GM21360 (cell line): ENCODE data around the gene ANK2.

Experiments
- ATAC-seq: cut with Tn5 transposase; IDR thresholded peaks from one replicate; pipeline ENCODE4 v1.9.1; 2021; ENCODE audit warnings: mild to moderate bottlenecking, moderate library complexity; ENCODE audit not compliant: unreplicated experiment

Gene ANK2

DNA sequence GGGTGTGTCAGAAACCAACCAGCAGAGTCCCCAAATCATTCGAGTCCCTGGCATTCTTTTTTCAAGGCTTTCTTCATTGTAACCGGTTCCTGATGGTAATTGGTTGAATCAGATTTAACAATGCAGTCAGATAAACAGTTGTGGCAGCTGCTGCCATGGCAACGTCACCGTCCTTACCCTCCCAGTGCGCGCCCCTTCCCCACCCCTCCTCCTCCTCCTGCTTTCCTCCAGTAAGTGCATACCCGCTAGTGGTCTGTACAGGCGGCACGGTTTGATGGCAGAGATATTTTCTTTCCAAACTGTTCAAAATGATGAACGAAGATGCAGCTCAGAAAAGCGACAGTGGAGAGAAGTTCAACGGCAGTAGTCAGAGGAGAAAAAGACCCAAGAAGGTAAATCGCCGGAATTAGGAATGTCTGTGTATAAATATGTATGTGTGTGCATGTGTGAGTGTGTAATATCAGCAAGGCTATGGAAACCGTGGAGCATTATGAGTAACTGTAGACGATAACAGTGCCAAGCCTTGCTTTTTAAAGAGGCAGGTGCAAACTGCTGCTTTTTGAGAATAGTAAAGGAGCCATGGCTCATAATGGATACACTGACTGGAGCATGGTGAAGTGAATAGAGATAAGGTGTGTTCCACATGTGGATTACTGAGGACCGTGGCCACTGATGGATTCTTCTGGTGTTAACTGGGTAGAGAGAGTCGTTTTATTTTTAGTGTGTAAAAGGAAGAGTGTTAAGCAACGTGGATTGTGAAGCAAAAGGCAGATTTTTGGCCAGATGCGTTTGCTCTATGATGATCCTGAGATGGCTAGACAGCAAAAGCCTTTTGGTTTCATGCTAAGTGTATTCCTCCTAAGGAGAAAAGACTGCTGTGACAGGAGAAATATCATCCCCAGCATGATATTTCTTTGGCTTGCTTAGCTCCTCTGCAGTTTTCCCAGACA, at the start of gene ANK2:
ANK2 (plus strand) TSS at position 233 of the 950 bp plus-strand sequence; CDS start at position 309, 76 bp downstream.
- ATAC-seq, result no peak

DNA sequence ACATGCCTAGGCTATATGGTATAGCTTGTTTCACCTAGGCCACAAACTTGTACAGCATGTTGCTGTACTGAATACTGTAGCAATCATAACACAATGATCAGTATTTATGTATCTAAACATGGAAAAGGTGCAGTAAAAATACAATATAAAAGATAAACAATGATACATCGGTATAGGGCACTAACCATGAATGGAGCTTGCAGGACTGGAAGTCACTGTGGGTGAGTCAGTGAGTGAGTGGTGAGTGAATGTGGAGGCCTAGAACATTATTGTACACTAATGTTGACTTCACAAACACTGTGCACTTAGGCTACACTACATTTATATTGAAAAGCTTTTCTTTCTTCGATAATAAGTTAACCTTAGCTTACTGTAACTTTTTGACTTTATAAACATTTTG, 45.6 kb upstream of the ANK2 start:
- ATAC-seq, result no peak

DNA sequence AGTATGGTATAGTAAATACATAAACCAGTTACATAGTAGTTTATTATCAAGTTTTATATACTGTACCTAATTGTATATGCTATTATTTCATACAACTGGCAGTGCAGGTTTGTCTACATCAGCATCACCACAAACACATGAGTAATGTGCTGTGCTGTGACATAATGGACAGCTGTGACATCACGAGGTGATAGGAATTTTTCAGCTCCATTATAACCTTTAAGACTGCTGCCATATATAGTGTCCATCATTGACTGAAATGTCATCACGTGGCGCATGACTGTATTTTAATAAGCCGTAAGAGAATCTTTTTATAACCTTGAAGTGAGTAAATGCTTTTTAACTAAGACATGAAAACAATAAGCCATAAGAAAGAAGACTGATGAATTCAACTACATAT, 44.8 kb upstream of the ANK2 start:
- no peak for ATAC-seq

DNA sequence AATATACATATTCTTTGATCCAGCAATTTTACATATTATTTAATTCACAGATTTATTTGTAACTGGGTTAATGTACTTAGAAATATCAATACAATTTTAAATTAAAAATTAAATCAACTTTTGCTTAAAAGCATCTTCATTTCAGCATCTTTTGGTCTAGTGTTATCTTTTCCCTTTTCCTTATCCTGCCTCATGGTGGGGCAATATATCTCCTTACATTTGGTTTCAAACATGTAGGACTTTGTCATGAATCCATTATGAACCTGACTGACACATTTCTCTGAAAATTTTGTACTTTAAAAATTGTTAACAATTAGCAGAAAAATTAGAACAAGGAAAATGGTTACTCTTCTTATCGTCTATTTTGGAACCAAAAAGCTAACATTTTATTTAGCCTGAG, 42.8 kb upstream of the ANK2 start:
- ATAC-seq, result no peak

DNA sequence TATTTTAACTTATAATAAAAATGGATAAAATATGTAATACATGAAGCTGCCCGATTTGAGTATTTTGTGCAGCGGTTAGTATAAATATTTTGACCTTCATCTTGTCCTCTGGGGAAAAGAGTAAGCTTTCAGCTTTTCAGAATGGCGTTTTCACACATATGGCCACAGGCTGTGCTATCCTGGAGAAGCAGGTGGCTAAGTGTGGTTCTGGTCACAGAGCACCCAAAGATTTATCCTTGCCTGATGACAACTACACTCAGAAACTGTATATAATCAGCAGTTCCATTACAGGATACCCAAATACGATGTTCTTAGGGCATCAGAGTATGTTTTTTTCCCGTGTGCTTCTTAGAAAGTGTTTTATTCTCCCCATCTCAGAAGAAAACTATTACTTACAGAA, 42.3 kb upstream of the ANK2 start:
- ATAC-seq, result no peak

DNA sequence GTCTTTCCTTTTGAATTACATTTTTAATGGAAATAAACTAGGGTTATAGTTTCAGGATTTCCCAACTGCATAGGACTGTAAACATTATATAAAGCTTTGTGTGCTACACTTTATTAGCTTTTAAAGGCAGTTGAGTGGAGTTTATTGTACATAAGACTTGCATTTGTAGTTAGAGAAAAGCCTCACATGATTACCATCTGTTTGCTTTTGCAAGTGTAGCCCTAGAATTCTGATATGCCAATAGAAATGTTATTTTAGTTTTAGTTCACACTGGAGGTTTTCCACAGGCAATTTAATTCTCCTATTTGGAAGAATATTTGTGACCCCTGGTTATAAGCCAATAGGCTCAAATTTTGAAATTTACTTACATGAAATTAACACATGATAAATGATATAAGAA, 41.3 kb upstream of the ANK2 start:
- no peak for ATAC-seq

DNA sequence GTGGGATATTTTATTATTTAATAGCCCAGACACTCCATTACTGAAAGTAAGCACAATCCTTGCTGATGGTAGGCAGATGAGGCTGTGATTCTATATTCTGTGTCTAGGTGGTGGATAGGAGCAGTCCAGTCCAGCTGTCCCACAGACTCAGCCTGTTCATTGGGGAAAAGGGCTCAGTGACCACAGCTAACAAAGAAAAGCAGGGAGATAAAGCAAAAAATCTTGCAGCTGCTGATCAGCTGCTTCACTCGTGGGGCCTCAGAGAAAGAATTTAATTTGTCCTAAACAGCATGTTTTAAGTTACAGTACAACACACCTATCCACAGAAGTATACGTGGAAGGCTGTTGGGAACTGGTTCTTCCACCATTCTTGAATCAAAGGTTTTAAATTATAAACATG, 40.7 kb upstream of the ANK2 start:
- no peak for ATAC-seq

DNA sequence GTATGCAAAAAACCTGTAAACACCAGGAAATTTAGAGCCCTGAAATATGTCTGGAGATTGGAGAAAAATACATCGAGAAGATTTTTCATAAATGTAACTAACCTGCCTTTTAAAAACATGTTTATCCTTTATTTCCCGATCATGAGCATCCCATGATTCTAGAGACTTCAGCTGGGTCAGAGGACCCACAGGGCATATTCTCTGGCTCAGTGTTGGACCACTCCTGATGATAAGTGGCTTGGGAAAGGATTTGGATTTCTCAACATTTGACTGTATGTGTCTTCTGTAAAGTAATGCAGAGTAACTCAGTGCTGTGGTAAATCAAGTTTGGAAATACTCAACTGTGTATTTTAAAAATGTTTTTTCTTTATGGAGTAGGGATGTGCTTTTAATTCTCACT, 40.0 kb upstream of the ANK2 start:
- ATAC-seq, result no peak

DNA sequence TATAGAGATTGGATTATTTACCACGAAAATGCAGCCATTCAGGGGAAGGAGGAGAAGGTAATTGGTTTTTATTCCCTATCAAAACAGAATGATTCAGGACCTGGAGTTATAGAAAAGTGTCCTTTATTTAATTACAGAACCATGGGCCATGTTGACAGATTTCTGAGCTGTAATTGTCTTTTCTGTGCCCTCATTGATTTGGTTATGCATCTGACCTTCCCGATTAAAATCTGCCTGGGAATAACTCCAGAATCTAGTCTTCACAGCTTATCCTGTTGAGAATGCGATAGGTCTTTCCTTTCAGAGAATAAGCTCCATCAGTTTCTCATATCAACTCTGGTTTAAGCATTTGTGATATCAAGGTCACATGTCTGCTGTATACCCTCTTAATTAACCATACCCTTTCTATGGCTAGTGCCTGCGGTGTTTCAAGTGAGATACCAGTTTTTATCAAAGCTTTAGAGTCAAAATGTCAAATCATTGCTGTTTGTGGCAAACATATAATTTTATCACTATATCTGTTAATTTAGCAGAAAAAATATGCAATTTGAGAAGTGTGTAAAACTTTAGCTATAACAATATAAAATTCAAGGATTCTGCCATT, 37.2 kb upstream of the ANK2 start:
- no peak for ATAC-seq

DNA sequence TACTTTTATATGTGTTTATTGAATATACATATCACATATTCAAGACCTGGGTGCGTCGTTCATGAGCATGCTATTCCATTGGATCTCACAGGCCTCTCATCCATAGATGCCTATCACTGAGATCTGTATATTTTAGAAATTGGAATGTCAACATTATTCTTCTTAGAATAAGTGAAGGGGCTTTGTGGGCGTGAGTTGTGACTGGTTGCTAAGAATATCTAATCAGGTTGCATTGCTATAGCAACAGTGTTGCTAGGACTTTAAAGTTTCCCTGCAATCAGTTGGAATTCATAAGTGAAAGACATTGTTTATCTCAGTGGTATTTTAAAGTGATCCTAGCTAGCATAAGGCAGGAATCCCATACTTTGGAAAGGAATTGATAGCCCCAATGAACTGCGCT, 36.7 kb upstream of the ANK2 start:
- ATAC-seq, result no peak

DNA sequence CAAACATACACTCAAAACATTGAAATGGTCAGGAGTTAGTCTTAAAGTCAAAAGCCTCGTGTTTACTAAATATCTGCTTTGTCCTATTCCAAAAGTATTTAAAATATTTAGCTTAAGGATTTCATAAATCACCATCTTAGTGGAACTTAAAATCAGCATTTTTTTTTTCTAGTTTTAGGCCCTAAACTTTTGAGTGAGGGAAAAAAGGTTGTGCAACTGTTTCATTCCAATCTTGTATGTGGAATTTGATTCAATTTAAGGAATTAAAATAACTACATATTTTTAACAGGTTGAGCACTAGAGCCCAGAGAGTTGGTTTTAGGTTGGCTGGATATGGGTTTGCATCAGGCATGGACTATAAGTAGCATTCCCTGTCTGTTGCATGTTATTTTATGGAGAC, 35.7 kb upstream of the ANK2 start:
- no peak for ATAC-seq

DNA sequence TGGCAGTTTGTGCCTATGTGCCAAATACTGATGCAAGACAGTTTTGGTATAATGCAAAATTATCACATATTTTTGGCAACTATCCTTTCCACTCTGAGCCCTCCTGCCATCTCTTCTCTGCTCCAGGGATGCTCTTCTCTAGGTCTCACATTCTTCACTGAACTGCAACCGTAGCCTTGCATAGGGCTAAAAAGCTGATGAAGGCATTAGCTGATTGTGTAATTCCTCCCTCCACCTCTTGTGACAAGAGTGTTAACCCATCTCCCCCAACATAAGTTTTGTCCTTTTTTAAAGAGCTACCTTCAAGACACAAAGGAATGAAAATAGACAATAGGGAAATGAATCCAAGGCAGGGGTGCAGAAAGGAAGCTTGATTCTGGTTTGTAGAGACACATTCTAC, 33.1 kb upstream of the ANK2 start:
- no peak for ATAC-seq

DNA sequence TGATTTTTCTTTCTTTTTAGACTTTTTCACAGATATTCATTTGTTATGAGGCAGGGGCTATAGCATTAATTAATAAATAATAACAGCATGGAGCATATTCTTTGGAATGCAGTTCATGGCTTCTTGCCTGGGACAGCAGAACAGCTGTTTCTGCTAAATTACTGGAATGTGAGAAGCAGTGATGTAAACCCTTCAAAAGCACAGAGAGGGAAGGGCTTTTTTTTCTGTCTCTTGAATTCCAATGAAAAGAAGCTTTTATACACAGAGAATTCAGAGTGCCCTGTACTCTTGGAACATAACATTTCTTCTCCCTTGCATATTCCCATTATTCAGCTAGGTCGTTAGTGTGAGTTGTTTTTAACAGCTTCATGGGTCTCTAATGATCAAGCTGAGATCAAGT, 28.5 kb upstream of the ANK2 start:
- ATAC-seq, result no peak

DNA sequence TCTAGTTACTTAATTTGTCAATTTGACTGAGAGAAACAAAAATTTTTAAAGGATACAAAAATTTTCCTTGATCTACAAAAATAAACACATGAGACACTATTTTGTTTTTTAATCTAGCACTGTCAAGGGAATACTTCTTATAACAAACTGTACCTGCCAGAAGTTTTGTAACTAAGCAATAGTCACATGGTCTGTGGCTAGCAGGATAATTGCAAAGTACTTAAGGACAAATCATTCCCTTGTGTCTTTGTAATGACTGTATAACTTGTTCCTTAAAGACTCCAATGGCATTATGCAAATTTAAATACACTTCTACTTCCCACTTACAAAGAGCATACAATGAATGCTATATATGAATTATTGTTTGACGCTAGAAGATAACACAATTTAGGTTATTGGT, 25.1 kb upstream of the ANK2 start:
- ATAC-seq, result no peak

DNA sequence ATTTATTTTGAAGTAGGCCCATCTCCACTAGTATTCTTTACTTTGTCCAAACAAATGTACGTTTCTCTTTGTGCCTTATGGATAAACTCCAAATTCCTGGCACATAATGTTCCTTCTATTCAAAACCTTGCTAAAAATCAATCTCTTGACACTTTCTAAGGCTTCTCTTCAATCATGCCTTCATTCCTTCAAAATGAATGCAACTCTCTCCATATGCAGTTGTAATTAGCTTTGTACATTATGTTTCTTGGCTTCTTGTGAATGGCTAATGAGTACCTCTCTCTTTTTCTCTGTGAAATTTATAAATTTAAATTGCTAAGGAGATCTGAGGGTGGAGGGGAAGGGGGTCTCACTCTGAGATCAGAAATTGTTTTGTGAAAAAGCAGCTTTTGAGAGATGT, 24.0 kb upstream of the ANK2 start:
- no peak for ATAC-seq

DNA sequence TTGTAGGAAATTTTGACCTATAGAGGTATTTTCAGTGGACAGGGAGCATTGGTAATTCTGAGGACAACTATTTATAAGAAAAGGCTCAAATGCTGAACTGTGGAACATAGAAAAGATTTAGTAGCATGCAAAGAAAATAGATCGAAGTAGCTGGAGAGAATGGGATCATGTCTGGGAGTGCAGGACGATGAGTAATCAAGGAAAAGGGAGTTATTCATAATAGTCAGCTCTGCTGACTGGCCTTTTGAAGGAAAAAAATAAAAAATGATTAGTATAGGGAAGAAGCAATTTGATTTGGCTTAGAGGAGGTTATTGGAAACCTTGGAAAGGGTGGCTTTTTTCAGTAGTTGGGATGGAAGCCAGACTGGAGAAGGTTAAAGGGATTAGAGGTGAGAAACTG, 22.9 kb upstream of the ANK2 start:
- ATAC-seq, result no peak

DNA sequence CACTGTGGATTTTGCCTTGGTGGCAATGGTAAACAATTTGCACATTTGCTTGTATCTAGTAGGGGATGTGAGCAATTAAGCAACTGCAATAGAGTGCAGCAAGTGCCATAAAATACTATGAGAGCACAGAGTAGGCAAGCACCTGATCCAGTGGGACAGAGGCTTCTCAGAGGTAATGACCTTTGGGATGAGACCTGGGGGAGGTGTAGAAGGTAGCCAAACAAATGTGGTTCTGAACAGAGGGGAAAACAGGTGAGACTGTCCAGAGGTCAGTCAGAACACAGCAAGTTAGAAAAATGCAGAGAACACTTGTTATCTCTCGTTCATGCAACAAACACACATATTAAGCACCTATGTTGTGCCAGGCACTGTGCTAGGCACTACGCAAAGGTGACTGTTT, 21.4 kb upstream of the ANK2 start:
- no peak for ATAC-seq

DNA sequence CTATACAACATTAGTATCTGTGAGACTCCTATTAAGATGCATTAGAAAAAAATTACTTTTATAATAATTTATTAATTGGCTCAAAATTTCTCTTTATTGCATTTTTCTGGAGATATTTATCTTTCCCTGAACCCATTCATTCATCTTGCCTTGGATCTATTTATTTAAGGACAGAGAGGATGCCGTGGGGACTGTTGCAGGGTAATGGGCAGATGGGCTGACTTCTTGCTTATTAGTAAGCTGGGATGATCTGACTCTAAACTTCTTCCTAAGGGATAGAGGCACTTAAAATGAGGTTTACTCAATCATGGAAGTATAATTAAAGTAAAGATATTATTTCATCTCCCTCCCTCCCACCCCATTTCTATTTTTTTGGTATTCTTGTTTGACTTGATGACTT, 18.2 kb upstream of the ANK2 start:
- ATAC-seq, result no peak

DNA sequence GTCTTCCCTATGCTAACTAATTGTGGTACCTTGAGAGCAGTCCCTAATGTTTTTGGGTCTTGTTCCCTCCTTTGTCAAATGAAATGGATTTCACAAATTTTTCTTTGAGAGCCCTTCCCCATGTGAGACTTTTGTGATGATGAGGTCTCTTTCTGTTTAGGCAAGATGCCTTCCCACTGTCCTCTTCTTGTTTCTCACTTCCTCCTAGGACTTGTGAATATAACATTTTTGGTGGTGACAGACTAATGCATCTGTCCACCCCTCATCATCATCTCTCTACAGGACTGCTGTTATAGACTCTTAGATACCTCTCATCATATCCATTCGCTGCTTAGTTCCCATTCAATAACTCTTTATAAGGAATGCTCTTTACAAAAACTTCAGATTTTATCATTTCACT, 8.7 kb upstream of the ANK2 start:
- ATAC-seq, result no peak

DNA sequence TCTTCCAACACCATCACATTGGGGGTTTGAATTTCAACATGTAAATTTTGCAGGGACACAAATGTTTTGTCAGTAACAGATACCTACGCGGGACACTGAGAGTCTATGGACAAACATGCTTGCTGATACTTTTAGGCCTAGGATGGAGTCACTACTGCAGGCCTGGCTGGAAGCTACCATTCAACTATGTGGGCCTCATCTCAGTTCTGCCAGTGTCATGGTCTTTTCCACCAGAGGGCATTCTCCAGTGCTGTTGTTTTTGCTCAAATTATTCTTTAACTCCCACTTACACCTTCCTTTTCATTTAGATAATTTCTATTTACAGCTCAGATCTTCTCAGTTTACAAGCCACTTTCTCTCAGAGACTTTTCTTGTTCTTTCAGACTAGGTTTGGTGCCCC, 7.0 kb upstream of the ANK2 start:
- ATAC-seq, result no peak

DNA sequence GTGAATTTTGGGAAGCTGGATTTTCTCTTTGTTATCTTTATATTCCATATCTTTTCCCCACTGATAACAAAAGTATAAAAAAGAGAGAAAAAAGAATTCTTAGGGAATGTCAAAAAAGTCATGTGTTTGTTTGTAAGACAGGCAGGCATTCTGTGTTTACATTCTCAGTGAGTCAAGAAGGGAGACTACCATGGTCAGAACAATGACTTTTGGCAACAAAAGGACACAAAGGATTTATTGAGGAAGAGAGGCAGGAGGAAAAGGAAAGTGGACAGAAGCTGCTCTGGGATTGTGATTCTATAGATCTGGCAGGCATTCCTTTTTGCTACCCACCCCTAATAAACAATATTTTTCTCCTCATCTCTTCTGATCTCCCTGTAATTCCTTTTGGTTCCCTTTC, 5.9 kb upstream of the ANK2 start:
- no peak for ATAC-seq

DNA sequence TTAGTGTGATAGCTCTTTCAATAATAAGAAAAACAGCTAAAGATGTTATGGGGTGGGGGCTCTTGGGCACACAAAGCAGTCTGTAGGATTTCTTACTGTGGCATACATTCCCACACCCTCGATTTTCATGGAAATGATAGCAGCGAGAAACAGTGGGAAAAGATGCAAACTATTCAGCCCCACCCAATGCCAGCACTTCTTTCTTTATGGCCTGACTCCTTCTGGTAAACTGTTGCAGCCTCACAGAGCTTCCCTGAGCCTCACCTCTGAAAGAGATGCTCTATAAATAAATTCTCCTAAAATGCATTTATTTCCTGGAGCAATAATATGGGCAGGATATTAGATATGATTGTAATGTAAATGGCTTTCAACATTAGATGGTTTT, 910 bp downstream of the ANK2 start:
- ATAC-seq, result no peak

DNA sequence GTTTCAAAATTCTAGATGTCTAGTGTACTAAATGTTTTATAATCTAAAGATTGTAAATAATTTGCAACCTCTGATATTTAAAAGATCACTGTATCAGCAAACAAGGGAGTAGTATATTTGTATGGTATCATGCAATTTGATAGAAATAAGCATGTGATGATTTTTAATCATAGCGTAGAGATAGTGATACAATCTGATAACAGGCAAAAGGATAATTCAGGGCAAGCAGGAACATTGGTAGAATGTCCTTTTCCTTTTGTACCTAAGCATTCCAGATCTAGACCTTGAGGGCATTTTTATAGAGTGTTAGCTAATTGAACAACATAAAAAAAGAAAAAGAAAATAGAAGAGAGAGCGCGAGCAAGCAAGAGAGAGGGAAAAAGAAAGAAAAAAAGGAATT, 1.4 kb downstream of the ANK2 start:
- no peak for ATAC-seq
